SJSA1 (cell line): ENCODE measurements around the gene GCSAML. TPM values are rescaled to one million over a fixed set of nuclear protein-coding genes. Genes with fewer than 3 reads are reported as not detected.
"Not testable (repeated sequence)": the region's sequence is repeated elsewhere in the genome, so short reads cannot be mapped to it uniquely, and the experiment has no call there.

Source experiments
- DNase-seq, 2 experiments: peaks; one replicate each; pipeline ENCODE4 v3.0.0-alpha.2; 2015 to 2020; ENCODE audit warnings: low spot score in 2 of 2, low read depth in 1 of 2
- H3K27ac ChIP-seq: fragments of 250-450 bp; sonication (Bioruptor Pico); 2 replicates; pipeline ENCODE4 v1.5.1; 2020; ENCODE audit warnings: mild to moderate bottlenecking, moderate library complexity
- H3K27me3 ChIP-seq: fragments of 250-450 bp; sonication (Bioruptor Pico); replicated peaks from 2 replicates; pipeline ENCODE4 v1.5.1; 2020; ENCODE audit warnings: mild to moderate bottlenecking, moderate library complexity
- H3K36me3 ChIP-seq: fragments of 250-450 bp; sonication (Bioruptor Pico); 2 replicates; pipeline ENCODE4 v1.5.1; 2020; ENCODE audit warnings: mild to moderate bottlenecking
- H3K4me1 ChIP-seq: fragments of 250-450 bp; sonication (Bioruptor Pico); replicated peaks from 2 replicates; pipeline ENCODE4 v1.6.1; 2021; ENCODE audit warnings: mild to moderate bottlenecking
- H3K4me3 ChIP-seq: fragments of 250-450 bp; sonication (Bioruptor Pico); 2 replicates; pipeline ENCODE4 v1.5.1; 2020; ENCODE audit warnings: mild to moderate bottlenecking
- H3K9me3 ChIP-seq: fragments of 250-450 bp; sonication (Bioruptor Pico); replicated peaks from 2 replicates; pipeline ENCODE4 v1.5.1; 2020; ENCODE audit warnings: mild to moderate bottlenecking
- total RNA-seq: library from RNA; depleted of rRNA; stranded (reverse); fragments of >200 nt; shearing (Covaris generic); gene quantifications from 2 replicates; pipeline ENCODE4 v1.2.3, GENCODE V29; 2014; rRNA removed

GCSAML gene
- not detected in 2 replicates for total RNA-seq

DNA sequence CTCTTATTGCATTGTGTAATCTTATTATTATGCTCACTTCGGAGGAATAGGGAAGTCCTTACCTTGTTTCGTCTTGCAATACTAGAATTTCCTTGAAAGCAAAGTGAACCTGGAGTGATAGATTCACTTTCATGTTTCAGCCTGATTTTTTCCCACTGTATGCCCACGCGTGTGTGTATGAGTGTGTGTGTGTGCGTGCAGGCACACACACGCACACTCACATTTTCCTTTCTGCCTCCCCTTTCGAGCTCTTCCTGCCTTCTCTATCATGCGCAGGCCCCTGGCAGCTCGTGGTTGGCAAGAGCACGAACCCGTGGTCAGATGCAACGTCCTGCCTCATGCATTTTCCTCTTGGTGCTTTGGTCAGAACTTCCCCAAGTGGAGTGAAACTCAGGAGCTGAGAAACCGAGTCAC is at the start of gene GCSAML:
TSS of gene GCSAML (plus strand) at position 366 of the 414 bp plus-strand sequence. CDS start 58 bp downstream, outside the sequence.
- H3K27me3 ChIP-seq, result no peaks in the 10 kb centered on the region
- no peak within 1 kb of the TSS for H3K27ac ChIP-seq
- no peak within 1 kb of the TSS for H3K4me3 ChIP-seq
- H3K4me1 ChIP-seq, result no peaks in the 10 kb centered on the region
- 0 out of 2 replicates have a peak, but pooled peaks cover 11% of the 10 kb centered on the region for H3K9me3 ChIP-seq
- DNase-seq, result no peak
- no peaks in the 10 kb centered on the region for H3K36me3 ChIP-seq

DNA sequence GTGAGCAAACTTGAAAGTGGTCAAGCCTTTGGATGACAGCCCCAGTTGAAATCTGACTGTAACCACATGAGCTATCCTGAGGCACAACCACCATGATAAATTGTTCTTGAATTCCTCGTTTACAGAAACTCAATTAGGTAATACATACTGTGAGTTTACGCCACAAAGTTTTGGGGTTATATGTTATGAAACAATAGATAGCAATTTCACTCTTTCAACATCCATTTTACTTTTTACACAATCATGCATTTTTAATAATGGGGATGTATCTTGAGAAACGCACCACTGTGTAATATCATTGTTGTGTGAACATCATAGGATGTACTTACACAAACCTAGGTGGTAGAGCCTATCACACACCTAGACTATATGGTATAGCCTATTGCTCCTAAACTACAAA is 48.1 kb upstream of the GCSAML start:
- no peaks in the 10 kb centered on the region for H3K36me3 ChIP-seq
- no peak for DNase-seq

GRCh38 chr1:247506831-247507230 is 42.1 kb upstream of the GCSAML start:
- Histone ChIP-seq H3K4me1 (no peaks in the 10 kb centered on the region), H3K36me3 (no peaks in the 10 kb centered on the region), H3K27me3 (no peaks in the 10 kb centered on the region), H3K27ac (no peak overlapping the region), H3K9me3 (no peaks in the 10 kb centered on the region), H3K4me3 (no peak overlapping the region)
- DNase-seq, result no peak

More for the DNA sequence above, 48.1 kb upstream of the GCSAML start:
- no peaks in the 10 kb centered on the region for H3K27me3 ChIP-seq
- no peak overlapping the region for H3K4me3 ChIP-seq
- H3K27ac ChIP-seq, result no peak overlapping the region
- H3K9me3 ChIP-seq, result no peaks in the 10 kb centered on the region
- no peaks in the 10 kb centered on the region for H3K4me1 ChIP-seq

GRCh38 chr1:247517795-247518612 is 30.9 kb upstream of the GCSAML start:
- no peak overlapping the region for H3K4me3 ChIP-seq
- H3K4me1 ChIP-seq, result no peaks in the 10 kb centered on the region
- no peaks in the 10 kb centered on the region for H3K36me3 ChIP-seq
- no peak overlapping the region for H3K27ac ChIP-seq
- no peak for DNase-seq
- H3K27me3 ChIP-seq, result no peaks in the 10 kb centered on the region
- 0 out of 2 replicates have a peak, but pooled peaks cover 3% of the 10 kb centered on the region for H3K9me3 ChIP-seq

DNA sequence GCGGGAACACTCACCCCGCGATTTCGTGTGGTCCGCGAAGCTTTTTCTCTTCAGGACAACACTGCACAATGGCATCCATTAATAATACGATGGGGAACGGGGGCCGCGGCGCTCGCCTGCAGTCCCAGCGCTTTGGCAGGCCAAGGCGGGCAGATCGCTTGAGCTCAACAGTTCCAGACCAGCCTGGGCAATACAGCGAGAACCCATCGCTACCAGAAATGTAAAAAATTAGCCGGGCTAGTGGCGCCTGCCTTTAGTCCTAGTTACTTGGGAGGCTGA is 30.4 kb upstream of the GCSAML start:
- no peak overlapping the region for H3K4me3 ChIP-seq
- DNase-seq, result no peak
- H3K27me3 ChIP-seq, result no peaks in the 10 kb centered on the region
- H3K36me3 ChIP-seq, result no peaks in the 10 kb centered on the region
- no peaks in the 10 kb centered on the region for H3K4me1 ChIP-seq
- H3K9me3 ChIP-seq, result 0 out of 2 replicates have a peak, but pooled peaks cover 3% of the 10 kb centered on the region
- H3K27ac ChIP-seq, result no peak overlapping the region

GRCh38 chr1:247521886-247522285 is 27.0 kb upstream of the GCSAML start:
- not testable (repeated sequence) for H3K9me3 ChIP-seq, H3K4me3 ChIP-seq, H3K27ac ChIP-seq, DNase-seq, H3K4me1 ChIP-seq, H3K36me3 ChIP-seq, H3K27me3 ChIP-seq

DNA sequence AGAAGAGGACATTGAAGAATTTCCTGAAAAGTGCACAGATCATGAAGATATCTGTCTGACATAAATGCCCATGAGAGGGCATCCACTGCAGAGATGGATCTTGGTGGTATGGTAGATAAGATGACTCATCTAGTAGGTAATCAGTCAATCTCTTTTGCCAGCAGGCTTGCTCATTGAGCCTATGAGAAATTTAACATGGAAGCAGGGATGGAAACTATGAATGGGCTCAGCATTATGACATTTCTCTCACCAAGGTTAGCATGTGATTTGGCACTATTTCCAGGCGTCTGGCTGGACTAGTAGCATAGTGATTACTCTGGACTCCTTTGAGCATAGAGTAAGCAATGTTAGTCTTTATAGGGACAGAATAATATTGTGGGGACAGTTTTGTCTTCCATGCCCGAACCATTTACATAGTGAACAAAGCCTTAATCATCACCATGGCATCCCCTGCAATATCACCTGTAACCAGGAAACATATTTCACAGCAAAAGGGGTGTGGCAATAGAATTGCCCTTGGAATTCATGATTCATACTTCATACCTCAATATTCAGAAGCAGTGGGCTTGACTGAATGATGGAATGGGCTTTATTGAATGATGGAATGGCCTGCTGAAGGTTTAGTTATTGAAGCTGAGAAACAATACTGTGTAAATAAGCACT is 20.0 kb upstream of the GCSAML start:
- no peaks in the 10 kb centered on the region for H3K27me3 ChIP-seq
- no peak for DNase-seq

GRCh38 chr1:247529771-247530355 is 19.1 kb upstream of the GCSAML start:
- no peaks in the 10 kb centered on the region for H3K4me1 ChIP-seq
- H3K27ac ChIP-seq, result no peak overlapping the region
- peaks cover 7% of the 10 kb centered on the region for H3K9me3 ChIP-seq
- H3K4me3 ChIP-seq, result no peak overlapping the region
- no peak for DNase-seq
- H3K36me3 ChIP-seq, result no peaks in the 10 kb centered on the region
- no peaks in the 10 kb centered on the region for H3K27me3 ChIP-seq

More for the DNA sequence above, 20.0 kb upstream of the GCSAML start:
- no peak overlapping the region for H3K4me3 ChIP-seq
- no peaks in the 10 kb centered on the region for H3K4me1 ChIP-seq
- no peak overlapping the region for H3K27ac ChIP-seq
- no peaks in the 10 kb centered on the region for H3K36me3 ChIP-seq
- H3K9me3 ChIP-seq, result peaks cover 7% of the 10 kb centered on the region

DNA sequence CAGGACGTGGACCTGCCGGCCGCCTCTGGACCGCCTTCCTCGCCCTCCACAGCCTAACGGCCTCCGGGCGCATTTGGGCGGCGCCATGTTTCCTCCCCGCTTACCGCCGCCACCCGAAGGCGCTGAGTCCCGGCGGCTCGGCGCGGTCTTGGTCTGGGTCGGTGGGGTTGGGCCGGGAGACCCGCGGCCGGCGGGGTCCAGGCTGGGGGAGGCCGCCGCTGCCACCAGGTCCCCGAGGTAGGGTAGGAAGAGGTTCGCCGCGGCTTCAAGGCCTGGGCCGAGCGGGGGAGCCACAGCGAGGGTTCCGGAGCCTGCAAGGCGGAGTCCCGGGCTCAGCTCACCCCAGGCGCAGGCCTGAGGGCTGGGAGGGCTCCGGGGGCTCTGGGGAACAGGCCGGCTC is 18.1 kb upstream of the GCSAML start:
- no peaks in the 10 kb centered on the region for H3K4me1 ChIP-seq
- no peak overlapping the region for H3K4me3 ChIP-seq
- H3K27me3 ChIP-seq, result no peaks in the 10 kb centered on the region
- H3K9me3 ChIP-seq, result peaks cover 12% of the 10 kb centered on the region
- DNase-seq, result no peak
- no peaks in the 10 kb centered on the region for H3K36me3 ChIP-seq
- H3K27ac ChIP-seq, result no peak overlapping the region

DNA sequence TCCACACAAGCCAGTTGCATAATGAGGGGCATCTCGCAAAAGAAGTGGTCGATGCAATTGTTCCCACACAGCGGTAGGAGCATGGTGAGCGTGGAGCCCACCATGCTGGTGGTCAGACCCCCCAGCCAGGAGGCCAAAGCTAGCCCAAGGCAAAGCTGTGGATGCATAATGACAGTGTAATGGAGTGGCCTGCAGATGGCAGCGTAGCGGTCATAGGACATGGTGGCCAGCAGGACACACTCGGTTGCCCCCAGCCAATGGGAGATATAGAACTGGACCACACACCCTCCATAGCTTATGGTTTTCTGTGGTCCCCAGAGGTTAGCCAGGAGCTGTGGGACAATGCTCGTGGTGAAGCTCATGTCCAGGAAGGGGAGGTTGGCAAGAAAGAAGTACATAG is 17.0 kb upstream of the GCSAML start:
- no peak for DNase-seq
- H3K27ac ChIP-seq, result no peak overlapping the region
- H3K4me3 ChIP-seq, result no peak overlapping the region
- no peaks in the 10 kb centered on the region for H3K27me3 ChIP-seq
- no peaks in the 10 kb centered on the region for H3K36me3 ChIP-seq
- H3K4me1 ChIP-seq, result no peaks in the 10 kb centered on the region
- H3K9me3 ChIP-seq, result peaks cover 14% of the 10 kb centered on the region

DNA sequence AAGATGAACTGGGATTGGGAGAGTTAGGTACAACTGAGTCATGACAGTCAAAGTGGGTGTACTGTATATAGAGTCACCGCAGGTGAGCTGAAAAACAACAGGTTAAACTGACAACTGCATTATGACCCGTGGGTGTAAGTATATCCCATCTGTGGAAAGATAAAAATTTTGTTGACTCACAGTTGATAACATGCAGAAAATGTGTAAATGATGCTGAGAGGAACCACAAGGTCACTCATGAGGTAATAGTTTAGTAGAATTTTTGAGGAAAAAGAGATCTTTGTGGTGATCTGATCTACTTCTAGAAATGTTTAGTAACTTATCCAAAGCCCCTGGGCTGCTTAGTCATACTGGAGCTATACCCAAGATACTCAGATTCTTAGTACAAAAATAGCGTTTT is 13.5 kb upstream of the GCSAML start:
- H3K27ac ChIP-seq, result no peak overlapping the region
- H3K4me3 ChIP-seq, result no peak overlapping the region
- H3K4me1 ChIP-seq, result no peaks in the 10 kb centered on the region
- no peaks in the 10 kb centered on the region for H3K36me3 ChIP-seq
- no peak for DNase-seq
- H3K27me3 ChIP-seq, result no peaks in the 10 kb centered on the region
- peaks cover 11% of the 10 kb centered on the region for H3K9me3 ChIP-seq

- no peaks in the 10 kb centered on the region for H3K27me3 ChIP-seq
These were observed 12.6 kb upstream of the GCSAML start, which contains the start of gene OR2C3 for GRCh38 chr1:247536340-247536739. Gene OR2C3 (minus strand): TSS chr1:247536440. CDS start chr1:247532511, 3,929 bp downstream.

DNA sequence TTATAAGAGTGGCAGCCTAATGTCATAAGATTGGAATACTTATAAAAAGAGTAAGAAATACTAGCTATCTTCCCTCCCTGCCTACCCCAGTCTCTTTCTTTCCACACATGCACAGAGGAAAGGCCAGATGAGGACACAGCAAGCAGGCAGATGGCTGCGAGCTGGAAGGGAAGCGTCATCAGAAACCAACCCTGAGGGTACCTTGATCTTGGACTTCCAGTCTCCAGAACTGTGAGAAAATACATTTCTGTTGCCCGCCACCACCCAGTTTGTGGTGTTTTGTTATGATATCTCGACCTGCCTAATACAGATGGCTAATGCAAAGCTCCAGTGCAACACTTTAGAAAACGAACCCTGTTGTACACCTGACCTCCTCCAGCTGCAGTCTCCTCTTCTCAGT is 10.4 kb upstream of the GCSAML start:
- H3K4me1 ChIP-seq, result no peaks in the 10 kb centered on the region
- no peaks in the 10 kb centered on the region for H3K36me3 ChIP-seq
- H3K27ac ChIP-seq, result no peak overlapping the region
- H3K9me3 ChIP-seq, result peaks cover 11% of the 10 kb centered on the region
- H3K4me3 ChIP-seq, result no peak overlapping the region
- no peak for DNase-seq
- no peaks in the 10 kb centered on the region for H3K27me3 ChIP-seq

More at GRCh38 chr1:247536340-247536739, 12.6 kb upstream of the GCSAML start, which contains the start of gene OR2C3:
- Histone ChIP-seq H3K36me3 (no peaks in the 10 kb centered on the region), H3K27ac (no peak within 1 kb of the TSS), H3K4me1 (no peaks in the 10 kb centered on the region), H3K4me3 (no peak within 1 kb of the TSS), H3K9me3 (peaks cover 11% of the 10 kb centered on the region)
- DNase-seq, result no peak

- Histone ChIP-seq H3K27ac (no peak overlapping the region), H3K9me3 (peaks cover 11% of the 10 kb centered on the region), H3K4me3 (no peak overlapping the region), H3K36me3 (no peaks in the 10 kb centered on the region), H3K27me3 (no peaks in the 10 kb centered on the region), H3K4me1 (no peaks in the 10 kb centered on the region)
- no peak for DNase-seq
These were observed 9.7 kb upstream of the GCSAML start for GRCh38 chr1:247539215-247539614.
